ENCODE measurements around the gene ADGRB2.

DNA sequence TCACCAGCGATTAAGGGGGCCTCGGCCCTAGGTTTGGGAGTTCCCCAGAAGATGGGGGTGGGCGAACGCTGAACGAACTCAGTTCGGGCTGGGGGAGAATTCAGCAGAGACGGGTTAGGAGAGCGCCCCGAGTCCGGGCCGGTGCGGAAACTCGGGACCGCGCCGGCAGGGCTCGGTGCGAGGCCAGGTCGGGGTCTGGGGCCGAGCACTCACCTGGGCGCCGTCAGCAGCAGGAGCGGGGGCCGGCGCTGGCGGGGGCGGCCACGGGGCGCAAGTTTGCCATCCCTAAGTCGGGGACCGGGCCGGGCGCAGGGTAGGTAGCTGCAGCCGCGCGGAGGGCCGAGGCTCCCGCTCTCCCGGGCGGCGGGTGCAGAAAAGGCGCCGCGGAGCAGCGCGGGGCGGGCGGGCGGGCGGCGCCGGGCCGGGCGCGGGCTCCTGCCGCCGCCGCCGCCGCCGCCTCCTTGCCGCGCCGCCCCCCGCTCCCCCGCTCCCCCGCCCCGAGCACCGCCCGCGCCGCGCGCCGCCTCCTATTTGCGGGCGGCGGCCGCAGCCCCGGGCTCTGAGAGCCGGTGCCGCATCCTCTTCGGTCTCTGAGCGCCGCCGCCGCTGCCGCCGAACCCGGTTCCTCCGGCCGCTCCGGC is 349 bp downstream of the ADGRB2 start:
- TF ChIP-seq, protein P1, sequence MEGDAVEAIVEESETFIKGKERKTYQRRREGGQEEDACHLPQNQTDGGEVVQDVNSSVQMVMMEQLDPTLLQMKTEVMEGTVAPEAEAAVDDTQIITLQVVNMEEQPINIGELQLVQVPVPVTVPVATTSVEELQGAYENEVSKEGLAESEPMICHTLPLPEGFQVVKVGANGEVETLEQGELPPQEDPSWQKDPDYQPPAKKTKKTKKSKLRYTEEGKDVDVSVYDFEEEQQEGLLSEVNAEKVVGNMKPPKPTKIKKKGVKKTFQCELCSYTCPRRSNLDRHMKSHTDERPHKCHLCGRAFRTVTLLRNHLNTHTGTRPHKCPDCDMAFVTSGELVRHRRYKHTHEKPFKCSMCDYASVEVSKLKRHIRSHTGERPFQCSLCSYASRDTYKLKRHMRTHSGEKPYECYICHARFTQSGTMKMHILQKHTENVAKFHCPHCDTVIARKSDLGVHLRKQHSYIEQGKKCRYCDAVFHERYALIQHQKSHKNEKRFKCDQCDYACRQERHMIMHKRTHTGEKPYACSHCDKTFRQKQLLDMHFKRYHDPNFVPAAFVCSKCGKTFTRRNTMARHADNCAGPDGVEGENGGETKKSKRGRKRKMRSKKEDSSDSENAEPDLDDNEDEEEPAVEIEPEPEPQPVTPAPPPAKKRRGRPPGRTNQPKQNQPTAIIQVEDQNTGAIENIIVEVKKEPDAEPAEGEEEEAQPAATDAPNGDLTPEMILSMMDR (IDR thresholded peaks at IDR 0.05): no peak
- TF ChIP-seq POLR2A (IDR thresholded peaks at IDR 0.05): no peak

Data from lower leg skin (tissue), 3 donors.